GM21529 (cell line): ENCODE measurements around the gene PRKAG3.

Source experiments
- ATAC-seq: cut with Tn5 transposase; IDR thresholded peaks from one replicate; pipeline ENCODE4 v1.9.1; 2021; ENCODE audit not compliant: unreplicated experiment

The PRKAG3 gene

DNA sequence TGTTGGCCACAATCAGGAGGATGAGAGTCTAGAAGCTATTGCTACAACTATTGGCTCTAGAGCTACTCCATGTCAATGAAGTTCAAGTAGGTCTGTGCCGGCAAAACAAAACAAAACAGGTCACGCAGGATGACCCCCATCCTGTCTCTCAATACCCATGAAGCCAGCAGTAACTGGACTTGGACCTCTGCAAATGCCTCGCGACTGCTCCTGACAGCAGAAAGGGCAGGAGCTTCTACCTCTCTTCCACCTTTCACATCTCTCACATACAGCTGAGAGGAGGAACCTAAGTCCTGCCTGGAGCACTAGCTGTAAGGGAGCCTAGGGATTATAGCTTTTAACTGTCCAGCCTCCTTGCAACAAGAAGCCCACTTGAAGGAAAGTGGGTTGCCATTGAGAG, 16.0 kb downstream of the PRKAG3 start:
- ATAC-seq: no peak

DNA sequence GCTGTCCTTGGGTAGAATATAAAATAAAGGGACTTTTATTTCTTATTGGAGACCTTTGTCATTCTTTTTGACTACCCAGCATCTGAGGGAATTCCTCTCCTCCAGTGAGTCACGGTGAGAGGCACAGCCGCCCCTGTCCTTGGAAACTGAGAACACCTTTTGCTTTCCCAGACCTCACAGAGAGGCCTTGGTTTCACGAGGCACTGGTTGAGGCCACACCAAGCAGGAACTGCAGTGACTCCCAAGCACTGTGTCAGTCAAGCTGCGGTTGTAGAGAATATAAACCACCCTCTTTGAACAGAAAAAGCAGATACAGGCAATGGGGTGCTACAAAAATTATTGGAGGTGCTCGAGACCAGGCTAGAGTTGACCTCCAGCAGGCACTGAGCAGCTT, 16.4 kb downstream of the PRKAG3 start:
- ATAC-seq: no peak

DNA sequence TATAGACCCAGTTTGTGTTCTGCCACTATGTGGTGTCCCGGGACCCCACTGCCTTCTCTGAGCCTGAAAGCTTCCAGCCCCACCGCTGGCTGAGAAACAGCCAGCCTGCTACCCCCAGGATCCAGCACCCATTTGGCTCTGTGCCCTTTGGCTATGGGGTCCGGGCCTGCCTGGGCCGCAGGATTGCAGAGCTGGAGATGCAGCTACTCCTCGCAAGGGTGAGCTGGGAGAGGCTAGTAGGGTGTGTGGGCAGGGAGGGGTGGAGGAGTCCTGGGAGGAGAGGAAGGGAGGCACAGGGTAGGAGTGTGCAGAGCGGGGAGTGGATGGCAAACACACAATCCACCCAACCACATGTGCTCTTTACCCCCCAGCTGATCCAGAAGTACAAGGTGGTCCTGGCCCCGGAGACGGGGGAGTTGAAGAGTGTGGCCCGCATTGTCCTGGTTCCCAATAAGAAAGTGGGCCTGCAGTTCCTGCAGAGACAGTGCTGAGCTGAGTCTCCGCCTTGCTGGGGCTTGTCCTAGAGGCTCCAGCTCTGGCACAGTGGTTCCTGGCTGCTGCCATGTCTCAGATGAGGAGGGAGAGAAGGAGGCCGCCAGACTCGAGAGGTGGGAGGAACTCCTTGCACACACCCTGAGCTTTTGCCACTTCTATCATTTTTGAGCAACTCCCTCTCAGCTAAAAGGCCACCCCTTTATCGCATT, 16.9 kb downstream of the PRKAG3 start:
- ATAC-seq: no peak

DNA sequence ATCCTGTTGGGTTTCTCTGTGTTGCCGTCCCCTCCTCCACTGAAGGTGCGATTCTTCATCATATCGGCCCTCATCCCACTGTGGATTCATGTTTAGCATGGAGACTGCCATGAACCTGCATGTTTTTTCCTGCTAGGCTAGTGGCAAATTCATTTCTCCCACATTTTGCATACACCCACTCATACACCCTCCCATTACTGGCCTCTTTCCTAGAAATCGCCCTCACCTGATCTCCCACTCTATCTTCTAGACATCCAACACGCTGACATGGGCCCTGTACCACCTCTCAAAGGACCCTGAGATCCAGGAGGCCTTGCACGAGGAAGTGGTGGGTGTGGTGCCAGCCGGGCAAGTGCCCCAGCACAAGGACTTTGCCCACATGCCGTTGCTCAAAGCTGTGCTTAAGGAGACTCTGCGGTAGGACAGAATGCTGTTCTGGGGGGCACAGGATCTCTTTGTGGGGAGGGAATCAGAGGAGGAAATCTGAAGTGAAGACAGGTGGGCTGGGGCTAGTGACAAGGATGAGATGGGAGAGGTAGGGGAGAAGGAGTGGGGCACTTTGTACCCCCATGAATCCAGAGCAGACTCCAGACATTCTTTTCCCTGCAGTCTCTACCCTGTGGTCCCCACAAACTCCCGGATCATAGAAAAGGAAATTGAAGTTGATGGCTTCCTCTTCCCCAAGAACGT, 17.7 kb downstream of the PRKAG3 start:
- ATAC-seq: no peak

DNA sequence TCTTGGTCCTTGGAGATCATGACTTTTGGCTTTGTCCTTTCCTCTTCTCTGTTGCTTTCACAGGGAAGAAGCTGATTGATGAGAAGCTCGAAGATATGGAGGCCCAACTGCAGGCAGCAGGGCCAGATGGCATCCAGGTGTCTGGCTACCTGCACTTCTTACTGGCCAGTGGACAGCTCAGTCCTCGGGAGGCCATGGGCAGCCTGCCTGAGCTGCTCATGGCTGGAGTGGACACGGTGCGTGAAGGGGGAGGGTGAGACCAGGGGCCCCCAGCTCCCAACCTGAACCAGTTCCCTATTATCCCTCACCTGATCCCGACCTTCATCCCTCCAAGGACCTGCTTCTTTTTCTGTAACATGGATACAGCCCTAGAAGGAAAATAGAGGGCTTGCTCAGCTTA, 18.7 kb downstream of the PRKAG3 start:
- ATAC-seq: no peak

DNA sequence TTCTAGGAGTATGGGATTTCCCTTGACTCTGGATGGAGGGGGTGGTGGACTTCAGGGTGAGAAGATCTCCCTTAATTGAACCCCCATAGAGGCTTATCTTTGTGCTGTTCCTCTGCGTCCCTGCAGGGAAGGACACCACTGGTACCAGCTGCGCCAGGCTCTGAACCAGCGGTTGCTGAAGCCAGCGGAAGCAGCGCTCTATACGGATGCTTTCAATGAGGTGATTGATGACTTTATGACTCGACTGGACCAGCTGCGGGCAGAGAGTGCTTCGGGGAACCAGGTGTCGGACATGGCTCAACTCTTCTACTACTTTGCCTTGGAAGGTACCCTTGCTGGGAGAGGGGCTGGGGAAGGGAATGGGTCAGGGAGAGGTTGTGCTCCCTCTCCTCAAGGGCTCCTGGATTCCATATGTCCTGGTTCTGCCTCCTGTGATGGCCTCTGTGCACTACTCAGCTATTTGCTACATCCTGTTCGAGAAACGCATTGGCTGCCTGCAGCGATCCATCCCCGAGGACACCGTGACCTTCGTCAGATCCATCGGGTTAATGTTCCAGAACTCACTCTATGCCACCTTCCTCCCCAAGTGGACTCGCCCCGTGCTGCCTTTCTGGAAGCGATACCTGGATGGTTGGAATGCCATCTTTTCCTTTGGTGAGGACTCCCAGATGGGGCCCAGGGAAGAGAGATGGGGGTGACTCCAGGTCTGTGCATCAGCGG, 19.3 kb downstream of the PRKAG3 start:
- ATAC-seq: no peak

DNA sequence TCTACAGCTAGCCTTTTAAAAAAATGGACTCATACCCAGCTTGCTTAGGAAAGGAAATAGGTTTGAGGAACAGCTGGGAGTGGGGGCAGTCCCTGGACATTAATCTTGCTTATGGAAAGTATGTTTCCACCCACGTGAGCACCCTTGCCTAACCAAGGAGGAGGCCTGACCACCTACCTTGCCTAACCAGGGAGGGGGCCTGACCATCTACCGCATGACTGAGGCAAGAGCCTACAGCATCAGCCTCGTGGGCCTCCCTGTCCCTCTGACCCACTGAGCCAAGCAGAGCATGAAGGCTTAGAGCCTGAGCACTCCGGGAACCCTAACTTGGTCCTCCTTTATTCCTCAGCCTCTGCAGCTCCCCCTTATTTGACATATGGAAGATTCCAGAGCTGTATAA, 20.2 kb downstream of the PRKAG3 start:
- no peak for ATAC-seq

DNA sequence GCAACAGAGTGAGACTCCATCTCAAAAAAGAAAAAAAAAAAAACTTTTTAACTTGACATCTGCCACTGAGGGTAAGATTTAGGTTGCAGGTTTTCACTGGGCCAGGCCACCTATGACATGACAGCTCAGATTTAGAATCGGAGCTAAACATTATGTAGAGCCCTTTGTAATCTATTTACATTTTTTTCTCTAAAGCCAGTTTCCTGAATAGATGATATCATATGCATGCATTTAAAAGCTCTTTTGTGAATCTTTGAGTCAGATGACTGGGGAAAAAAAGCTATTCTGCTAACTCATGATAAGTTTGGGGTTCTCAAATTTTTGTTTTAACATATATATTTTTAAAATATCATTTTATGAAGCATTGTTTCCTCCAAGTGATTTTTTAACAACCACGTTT, 21.3 kb downstream of the PRKAG3 start:
- ATAC-seq: no peak

DNA sequence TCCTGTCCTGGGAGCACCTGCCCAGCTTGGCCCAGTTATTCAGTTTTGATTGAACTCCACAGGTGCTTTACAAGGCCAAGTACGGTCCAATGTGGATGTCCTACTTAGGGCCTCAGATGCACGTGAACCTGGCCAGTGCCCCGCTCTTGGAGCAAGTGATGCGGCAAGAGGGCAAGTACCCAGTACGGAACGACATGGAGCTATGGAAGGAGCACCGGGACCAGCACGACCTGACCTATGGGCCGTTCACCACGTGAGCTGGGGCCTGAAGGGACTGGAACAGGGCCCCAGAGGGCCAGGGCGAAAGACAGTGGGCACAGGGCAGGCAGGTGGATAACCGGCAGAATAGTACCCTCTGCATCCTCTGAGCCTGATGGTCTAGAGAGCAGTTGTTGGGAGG, 22.1 kb downstream of the PRKAG3 start:
- no peak for ATAC-seq

DNA sequence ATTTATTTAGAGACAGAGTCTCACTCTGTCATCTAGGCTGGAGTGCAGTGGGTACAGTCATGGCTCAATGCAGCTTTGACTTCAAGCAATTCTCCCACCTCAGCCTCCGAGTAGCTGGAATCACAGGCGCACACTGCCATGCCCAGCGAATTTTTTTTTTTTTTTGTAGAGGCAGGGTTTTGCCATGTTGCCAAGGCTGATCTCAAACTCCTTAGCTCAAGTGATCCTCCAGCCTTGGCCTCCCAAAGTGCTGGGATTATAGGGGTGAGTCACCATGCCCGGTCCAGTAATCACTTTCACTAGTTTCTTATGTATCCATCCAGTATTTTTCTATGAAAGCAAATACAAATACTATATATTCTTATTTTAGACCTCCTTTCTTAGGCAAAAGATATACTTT, 24.0 kb downstream of the PRKAG3 start:
- no peak for ATAC-seq

DNA sequence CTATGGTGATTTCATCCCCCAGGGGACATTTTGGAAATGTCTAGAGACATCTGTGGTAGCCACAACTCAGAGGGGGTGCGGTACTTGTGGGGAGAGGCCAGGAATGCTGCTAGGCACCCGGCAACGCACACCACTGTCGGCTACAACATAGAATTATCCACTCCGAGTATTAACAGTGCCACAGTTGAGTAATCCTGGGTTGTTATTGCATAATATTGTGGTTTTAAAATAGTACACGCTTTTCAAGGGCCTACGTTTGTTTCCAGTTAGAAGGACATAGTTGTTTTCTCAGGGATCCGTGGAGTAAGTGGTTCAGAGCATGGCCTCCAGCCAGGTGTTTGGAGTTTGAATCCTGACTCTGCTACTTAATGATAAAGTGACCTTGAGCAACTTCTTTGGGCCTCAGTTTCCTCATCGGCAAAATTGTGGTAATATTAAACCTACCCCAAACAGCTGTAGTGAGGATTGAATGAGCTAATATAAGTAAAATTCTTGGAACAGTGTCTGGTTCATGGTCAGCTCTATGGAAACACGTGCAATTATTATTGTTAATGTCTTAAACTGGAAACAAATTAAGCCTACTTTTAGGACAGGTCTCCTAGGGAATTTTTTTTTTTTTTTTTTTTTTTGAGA, 25.1 kb downstream of the PRKAG3 start:
- peak; percentile 60 for ATAC-seq

DNA sequence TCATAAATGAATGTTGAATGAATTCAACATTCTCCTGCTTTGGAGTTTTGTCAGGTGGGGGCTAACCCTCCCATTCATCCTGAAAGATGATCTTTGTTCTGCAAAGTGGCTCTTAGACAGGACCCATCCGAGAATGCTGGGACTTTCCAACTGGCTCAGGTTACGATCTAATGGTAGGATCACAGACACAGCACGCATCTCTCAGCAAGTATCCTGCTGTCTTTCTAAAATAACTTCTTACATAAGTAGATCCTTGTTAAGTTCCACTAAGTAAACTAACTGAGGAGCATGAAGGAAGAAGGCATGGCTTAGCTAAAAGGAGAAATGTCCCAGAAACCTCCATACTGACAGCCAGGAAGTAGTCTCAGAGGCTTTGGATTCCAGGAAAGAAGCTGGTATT, 26.0 kb downstream of the PRKAG3 start:
- no peak for ATAC-seq

DNA sequence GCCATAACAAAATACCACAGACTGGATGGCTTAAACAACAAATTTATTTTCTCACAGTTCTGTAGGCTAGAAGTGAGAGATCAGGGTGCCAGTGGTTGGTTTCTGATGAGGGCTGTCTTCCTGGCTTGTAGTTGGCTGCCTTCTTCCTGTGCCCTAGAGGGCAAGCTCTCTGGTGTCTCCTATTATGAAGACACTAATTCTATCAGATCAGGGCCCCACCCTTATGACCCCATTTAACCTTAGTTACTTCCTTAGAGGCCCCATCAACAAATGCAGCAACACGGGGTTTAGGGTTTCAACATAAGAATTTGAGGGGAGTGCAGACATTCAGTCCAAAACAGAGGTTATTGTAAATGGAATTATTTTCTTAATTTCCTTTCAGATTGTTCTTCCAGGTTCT, 26.8 kb downstream of the PRKAG3 start:
- no peak for ATAC-seq

DNA sequence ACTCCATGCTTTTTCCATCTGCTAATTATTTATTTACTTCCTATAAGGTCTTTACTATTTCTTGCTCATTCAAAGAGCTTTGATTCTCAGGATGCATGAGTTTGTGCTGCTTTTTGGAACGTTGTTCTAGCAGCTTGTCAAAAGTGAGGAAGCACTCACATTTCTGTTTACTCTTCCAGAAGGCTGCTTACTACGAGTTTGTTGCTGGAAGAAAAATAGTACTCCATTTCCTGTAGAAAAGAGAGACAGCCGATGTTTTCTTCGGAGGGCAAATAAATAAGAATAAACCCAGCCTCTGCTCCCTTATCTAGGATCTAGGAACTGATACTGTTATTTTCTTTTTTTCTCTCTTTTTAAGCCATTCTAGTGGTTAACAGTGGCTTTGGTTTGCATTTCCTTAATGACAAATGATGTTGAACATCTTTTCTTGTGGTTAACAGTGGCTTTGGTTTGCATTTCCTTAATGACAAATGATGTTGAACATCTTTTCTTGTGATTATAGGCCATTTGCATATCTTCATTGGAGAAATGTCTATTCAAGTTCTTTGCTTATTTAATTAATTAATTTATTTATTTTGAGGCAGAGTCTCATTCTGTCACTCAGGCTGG, 29.1 kb downstream of the PRKAG3 start:
- no peak for ATAC-seq

DNA sequence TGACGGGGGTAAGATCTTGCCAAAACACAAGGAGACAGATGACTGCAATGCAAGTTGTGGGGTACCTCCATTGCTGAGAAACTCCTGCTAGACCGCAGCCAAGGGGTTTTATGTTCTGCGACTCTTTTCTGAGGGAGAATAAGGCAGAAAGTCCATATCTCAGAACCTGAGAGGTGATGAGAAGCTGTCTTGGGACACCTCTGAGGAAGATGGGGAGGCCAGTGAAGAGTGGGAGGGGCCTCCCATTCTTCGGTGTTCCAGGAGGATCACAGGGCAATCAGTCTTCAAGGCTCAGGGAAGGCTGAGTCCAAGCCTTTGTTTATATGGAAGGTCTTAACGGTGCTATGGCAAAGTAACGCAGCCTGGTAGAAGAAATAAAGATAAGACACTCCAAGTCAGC, 31.6 kb downstream of the PRKAG3 start:
- ATAC-seq: no peak

DNA sequence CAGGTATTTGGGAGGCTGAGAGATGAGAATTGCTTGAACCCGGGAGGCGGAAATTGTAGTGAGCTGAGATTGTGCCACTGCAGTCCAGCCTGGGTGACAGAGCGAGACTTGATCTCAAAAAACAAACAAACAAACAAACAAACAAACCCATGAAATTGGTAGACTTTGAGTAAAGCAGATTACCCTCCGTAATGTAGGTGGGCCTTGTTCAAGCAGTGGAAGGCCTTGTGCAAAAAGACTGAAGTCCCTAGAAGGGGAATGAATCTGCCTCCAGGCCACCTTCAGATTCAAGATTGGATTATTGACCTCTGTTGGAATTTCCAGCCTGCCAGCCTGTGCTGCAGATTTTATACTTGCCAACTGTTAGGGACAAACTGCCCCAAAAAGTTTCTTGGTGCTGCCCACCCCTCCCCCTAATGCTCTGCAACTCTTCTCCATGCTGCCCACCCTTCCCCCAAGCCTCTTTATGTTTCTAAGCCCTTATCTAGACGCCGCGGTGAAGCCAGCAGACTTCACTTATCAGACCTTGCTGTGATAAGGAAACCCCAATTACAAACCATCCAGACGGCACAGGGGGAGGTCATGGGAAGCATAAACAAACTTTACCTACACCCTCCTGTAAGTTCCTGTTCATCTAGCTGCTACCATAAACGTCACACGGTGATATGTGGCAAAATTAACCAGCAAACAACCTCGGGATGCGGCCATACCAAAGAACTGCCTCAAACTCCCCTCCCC, 32.7 kb downstream of the PRKAG3 start:
- no peak for ATAC-seq

DNA sequence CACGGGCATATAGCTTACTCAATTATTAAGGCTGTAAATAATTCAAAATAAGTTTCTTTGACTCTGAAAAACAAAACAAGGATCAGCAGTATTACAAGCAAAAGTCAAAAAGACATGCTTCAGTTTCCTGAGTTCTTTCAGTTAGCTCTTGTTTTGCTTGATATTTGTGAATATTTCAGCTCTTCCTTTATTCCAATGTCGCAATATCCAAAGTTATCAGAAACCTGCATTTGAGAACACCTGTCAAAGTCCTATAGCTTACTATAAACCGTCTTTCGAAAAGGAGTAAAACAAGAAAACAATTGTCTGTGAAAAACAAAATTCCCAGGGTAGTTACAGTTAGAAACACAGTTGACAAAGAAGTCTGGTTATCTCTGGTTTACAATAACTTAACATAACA, 34.9 kb downstream of the PRKAG3 start:
- no peak for ATAC-seq

DNA sequence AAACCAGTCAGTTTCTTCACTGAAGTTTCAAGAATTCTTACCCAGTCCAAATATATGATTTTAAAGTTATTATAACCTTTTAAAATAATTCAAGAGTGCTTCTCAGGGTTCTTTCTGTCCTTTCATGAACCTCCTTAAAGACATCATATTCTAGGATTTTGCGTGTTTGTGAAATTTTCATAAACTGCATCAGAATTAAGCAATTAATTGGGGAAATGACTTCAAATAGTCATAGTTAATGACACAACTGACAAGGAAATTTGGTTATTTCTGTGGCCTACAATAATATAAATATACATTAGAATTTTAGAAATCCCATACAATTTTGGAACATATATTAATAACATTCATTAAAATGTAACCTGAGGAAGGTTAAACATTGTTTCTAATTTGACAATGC, 39.2 kb downstream of the PRKAG3 start:
- ATAC-seq: no peak

DNA sequence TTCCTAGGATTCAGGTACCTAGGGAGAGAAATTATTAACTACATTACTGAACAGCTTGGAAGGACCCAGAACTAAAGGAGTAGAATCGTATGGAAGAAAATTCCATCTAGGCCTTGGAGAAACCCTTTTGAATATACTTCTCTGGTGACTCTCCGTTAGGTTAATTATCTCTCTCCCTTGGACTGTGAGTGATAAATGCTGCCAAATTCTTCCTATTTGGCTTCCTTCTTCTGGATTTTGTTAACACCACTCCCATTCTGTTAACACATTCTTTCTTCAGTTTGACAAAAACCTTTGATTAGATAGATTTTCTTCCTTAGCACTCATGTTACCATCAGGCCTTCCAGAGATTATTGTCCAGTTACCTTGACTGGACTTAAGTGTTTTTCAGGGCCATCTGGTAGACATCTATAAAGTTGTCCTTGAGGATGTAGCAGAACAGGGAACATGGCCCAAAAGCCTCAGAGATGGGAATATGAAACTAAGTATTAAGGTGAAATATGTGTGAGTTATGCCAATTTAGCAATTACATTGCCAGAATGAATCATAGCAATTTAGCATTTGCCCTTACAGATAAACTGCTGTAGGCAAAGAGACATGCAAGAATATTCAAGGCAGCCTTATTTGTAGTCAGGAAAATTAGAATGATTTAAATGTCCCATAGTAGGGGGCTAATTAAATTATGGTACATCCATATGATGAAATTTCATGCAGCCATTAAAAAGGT, 42.9 kb downstream of the PRKAG3 start:
- no peak for ATAC-seq

DNA sequence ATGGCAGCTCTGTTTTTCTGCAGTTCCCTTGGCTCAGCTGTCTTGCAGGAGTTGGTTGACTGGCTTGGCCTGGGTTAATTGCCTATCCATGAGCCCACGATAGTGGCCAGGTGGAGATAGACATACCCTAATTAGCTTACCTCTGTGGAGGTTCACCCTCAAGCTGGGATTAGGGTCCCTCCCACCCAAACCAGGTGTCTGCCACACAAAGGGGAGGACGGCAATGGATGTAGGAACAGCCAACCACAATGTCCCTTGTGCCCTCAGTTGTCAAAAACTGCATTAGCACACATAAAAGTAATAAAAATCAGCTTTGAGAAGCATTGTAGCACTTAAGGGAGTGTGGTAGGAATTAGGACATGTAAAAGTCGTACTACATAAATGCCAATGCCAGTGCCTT, 45.5 kb downstream of the PRKAG3 start:
- ATAC-seq: no peak
